Bronchial smooth muscle cell (primary cell): ENCODE data around the gene SLC5A4. TPM values are rescaled to one million over a fixed set of nuclear protein-coding genes. Genes with fewer than 3 reads are reported as not detected.

Experiments
- total RNA-seq: library from RNA; depleted of rRNA; stranded (reverse); fragments of >200 nt; gene quantifications from 2 replicates; pipeline ENCODE4 v1.2.1, GENCODE V29; 2014

The SLC5A4 gene
- total RNA-seq, result not detected in 2 replicates

GRCh38 chr22:32255217-32255616 lies at the start of gene SLC5A4:
Gene SLC5A4 (minus strand): TSS chr22:32255347. CDS start chr22:32255329, 18 bp downstream.

GRCh38 chr22:32204856-32205722 lies 50.1 kb downstream of the SLC5A4 start, which contains the start of gene RFPL2:
Gene RFPL2 (minus strand): TSS chr22:32205073. CDS start chr22:32202451, 2,622 bp downstream.

Other genes with a start within 250 kb of the SLC5A4 start
- not detected in 2 replicates for gene SLC5A1, start 212.1 kb downstream of the SLC5A4 start, total RNA-seq
- gene C22orf42, start 96.0 kb downstream of the SLC5A4 start, total RNA-seq, result not detected in 2 replicates
- gene RFPL2, start 50.3 kb downstream of the SLC5A4 start, total RNA-seq, result not detected in 2 replicates
- not detected in 2 replicates for gene RFPL3, start 102.5 kb upstream of the SLC5A4 start, total RNA-seq
- gene RTCB, start 156.9 kb upstream of the SLC5A4 start, total RNA-seq, result 120 and 169 TPM in 2 replicates
- not detected in 2 replicates for gene BPIFC, start 209.1 kb upstream of the SLC5A4 start, total RNA-seq
- gene FBXO7, start 219.5 kb upstream of the SLC5A4 start, total RNA-seq, result 39.9 and 43.5 TPM in 2 replicates